GM19023 (cell line): ENCODE results near the gene GAB1.

ENCODE experiments used
- ATAC-seq: cut with Tn5 transposase; IDR thresholded peaks from one replicate; pipeline ENCODE4 v1.9.1; 2021; ENCODE audit warnings: mild to moderate bottlenecking, moderate library complexity; ENCODE audit not compliant: unreplicated experiment

Gene GAB1

GRCh38 chr4:143407888-143408287 is 71.2 kb downstream of the GAB1 start:
- no peak for ATAC-seq

DNA sequence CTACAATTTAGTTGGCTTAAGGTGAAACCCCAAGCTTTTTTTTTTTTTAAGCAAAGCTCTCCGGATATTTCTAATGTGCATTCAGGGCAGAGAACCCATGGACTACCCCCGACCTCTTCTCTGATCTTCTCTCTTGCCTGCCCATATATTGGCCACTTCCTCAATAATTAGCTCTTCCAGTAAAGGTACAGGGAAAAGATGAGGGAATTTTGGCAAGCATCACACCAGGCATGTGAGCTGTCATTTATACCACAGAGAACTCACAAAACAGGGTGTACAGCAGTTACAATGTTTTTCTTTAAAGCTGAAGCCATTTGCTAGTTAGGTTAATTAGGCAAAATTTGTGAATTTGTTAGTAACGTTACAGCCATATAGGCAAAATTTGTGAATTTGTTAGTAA is 73.3 kb downstream of the GAB1 start:
- ATAC-seq: no peak

GRCh38 chr4:143411527-143412419 is 75.1 kb downstream of the GAB1 start:
- ATAC-seq: no peak

DNA sequence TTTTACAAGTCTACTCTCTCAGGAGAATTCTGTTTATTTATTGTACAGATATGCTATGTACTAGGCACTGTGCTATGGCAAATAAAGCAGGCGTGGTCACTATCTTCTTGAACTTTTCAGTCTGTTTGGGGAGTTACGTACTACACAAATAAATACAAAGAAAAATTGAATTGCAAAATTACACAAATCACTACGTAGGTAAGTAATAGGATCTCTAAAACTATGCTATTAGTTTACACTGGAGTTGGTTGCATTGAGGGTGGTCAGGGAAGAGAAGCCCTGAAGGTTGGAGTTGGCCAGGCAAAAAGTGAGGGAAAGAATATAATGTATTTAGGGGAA is 75.7 kb downstream of the GAB1 start:
- no peak for ATAC-seq

DNA sequence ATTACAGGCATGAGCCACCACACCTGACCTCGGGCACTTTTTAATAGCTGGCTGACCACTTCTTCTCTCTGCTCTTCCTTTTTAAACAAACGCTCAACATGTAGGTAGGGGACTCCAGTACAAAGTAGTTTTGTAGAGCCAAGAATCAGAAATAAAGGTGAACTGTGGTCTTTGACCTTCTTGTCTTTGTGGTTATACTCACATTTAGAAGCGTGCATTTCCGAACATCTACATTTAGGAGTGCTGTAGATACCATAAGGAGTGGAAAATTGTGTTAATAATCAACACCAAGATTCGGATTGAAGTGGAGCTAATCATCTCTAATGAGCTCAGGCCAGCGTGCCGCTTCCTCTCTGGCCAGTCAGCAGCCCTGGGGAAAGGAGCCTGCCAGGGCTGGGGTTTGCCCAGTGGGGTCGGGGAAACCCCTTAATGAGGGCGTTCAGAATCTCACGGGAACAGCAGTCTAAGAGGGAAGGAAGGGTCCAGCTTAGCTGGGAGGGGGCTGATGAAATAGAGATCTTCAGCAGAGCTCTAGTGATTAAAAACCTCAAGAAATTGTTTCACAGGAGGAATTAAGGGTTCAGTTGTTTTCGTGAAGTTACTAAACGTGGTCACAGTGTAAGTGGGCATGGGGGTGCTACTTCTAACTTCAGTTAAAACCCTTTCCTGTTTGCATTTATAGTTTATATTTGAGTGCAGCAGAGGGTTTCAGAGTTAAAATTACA is 81.2 kb downstream of the GAB1 start:
- peak; percentile 92 for ATAC-seq

- no peak for ATAC-seq
Observed at GRCh38 chr4:143420227-143420626, 83.6 kb downstream of the GAB1 start.

GRCh38 chr4:143421609-143422008 is 84.9 kb downstream of the GAB1 start:
- ATAC-seq: no peak

GRCh38 chr4:143424276-143424675 is 87.6 kb downstream of the GAB1 start:
- ATAC-seq: no peak

GRCh38 chr4:143431526-143432257 is 95.0 kb downstream of the GAB1 start:
- no peak for ATAC-seq

DNA sequence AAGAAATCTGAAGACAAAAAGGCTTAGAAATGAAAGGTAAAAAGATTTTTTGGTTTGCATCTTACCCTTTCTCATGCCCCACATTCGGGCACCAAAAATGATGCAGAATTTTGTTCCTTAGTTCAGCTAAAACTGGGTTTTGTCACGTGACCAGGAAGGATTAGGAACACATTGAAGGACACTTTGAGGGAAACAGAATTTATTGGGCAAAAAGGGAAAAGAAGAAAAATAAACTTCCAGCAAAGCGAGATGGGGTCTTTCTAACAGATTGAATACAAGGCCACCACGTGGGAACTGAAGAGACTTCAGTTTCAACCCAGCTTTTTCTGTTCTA is 95.5 kb downstream of the GAB1 start:
- no peak for ATAC-seq

DNA sequence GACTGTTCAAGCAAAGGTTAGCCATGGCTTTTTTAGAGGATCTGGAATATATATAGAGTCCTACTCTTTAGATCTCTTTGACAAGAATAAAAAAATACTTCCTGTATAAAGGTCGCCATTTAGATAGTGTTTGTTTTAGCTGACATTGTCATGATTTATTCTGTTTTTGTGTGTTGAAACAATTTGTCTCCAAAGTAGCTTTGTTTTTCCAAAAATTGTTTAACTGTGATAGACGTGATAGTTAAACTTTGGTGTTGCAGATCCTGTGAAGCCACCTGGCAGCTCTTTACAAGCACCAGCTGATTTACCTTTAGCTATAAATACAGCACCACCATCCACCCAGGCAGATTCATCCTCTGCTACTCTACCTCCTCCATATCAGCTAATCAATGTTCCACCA is 96.6 kb downstream of the GAB1 start:
- no peak for ATAC-seq

DNA sequence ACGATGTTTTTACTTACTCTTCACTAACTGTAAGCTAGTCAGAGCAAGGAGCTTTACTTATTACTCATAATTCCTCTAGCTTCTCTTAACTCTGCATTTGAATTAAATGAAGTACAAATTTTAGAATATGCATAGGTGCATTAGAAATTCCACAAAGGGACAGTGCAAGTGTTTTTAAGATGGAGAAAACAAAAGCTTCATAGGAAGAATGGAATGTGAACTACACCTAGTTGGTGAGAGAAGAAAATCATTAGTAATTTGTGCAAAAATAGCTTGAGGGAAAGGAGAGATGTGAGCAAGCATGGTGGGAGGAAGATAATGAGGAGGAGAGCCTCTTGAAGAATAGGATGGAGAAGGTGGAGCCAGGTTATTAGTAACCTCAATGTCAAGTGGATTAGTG is 99.3 kb downstream of the GAB1 start:
- no peak for ATAC-seq

DNA sequence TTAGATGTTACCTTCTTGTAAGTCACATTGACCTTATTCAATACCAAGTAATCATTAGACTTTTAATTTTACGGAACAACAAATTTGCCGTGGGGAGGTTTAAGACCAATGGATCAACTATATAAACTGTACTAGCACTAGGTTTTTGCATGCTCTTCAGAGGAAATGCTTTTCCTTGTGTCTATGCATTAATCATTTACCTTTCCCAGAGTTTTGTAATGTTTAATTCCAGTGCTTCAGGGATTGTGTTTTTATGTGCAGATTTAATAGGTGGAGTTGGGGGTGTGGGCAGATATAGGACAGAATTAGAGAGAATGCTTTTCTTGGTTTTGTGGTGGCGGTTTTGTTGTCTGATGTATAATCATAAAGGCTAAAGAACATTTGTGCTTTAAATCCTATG is 100.8 kb downstream of the GAB1 start:
- no peak for ATAC-seq

GRCh38 chr4:143437937-143438336 is 101.3 kb downstream of the GAB1 start:
- ATAC-seq: no peak

DNA sequence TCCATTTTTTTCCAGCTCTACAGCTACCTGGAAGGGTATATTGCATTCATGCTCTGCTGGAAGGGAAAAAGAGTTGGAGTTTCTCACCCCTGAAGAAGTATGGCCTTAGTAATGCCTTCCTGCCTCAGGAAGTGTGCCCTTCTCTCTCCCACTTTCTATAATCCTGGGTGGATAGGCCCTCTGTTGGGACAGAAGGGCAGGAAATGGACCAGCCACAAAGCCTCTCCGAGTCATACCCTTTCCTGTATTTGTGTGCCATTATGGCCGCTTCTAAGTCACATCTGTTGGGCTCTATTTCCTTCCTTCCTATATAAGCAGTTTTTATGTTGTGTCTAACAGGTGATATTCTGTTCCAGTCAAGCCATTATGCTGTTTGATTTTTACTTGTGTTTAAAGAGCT is 102.0 kb downstream of the GAB1 start:
- no peak for ATAC-seq

GRCh38 chr4:143441109-143441508 is 104.4 kb downstream of the GAB1 start:
- no peak for ATAC-seq

- ATAC-seq: no peak
Observed at GRCh38 chr4:143441678-143442077, 105.0 kb downstream of the GAB1 start.

- ATAC-seq: no peak
Observed at GRCh38 chr4:143443728-143444127, 107.1 kb downstream of the GAB1 start.

GRCh38 chr4:143451186-143451585 is 114.5 kb downstream of the GAB1 start:
- no peak for ATAC-seq

DNA sequence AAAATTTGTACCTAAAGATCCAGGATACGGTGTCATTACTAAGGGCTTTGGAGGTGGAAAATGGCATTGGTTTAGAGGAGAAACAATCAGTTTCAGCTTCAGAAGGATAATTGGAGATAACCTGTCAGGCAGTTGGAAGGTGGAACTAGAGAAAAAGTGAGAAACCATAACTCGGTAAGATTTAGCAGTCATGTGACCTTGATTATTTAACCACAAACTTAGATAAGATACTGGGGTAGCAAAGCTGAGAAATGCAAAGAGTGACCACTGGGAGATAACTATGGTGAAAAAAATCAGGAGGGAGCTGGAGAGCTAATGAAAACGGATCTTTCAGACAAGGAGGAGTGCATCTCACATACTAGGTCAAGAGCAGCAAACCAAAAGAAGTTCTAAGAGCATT is 118.5 kb downstream of the GAB1 start:
- no peak for ATAC-seq

DNA sequence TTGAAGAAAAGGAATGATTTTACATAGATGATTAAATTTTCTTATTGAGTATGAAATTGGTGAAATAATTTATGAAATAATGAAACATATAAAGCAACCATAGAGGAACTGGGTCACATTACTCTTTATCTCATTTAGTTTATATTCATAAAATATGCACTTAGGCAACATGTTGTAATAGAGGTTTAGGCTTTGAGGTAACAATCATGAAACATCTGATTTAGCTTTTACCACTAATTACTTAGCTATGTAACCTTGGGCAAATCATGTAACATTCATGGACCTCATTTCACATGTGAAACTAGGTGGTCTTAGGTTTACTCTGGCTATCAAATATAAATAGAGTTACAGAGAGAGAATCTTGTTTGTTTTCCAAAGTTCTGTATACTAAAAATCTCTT is 122.3 kb downstream of the GAB1 start:
- no peak for ATAC-seq
